ENCODE results near the gene CDH4. TPM values are rescaled to one million over a fixed set of nuclear protein-coding genes. Genes with fewer than 3 reads are reported as not detected.

CDH4 gene
- total RNA-seq, 1 experiment from 2014 or later = 5.3 TPM

GRCh38 chr20:61861858-61862257 lies 609.8 kb downstream of the CDH4 start (continued):
- TF ChIP-seq NR2C2 (CRISPR knock-in tag; IDR thresholded peaks at IDR 0.05) (no peak), TEAD4 (CRISPR knock-in tag; IDR thresholded peaks at IDR 0.05) (no peak), GTF2I (CRISPR knock-in tag; conservative IDR thresholded peaks at IDR 0.05) (no peak), ATF2 (CRISPR knock-in tag; IDR thresholded peaks at IDR 0.05; ENCODE audit: borderline replicate concordance, low read depth) (no peak), ZNF396 (CRISPR knock-in tag; IDR thresholded peaks at IDR 0.05; ENCODE audit: borderline replicate concordance) (no peak), OVOL2 (CRISPR knock-in tag; IDR thresholded peaks at IDR 0.05; ENCODE audit: borderline replicate concordance) (no peak)
- TF ChIP-seq, protein P1, sequence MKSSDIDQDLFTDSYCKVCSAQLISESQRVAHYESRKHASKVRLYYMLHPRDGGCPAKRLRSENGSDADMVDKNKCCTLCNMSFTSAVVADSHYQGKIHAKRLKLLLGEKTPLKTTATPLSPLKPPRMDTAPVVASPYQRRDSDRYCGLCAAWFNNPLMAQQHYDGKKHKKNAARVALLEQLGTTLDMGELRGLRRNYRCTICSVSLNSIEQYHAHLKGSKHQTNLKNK (CRISPR knock-in tag; IDR thresholded peaks at IDR 0.05) = no peak
- TF ChIP-seq, protein P2, sequence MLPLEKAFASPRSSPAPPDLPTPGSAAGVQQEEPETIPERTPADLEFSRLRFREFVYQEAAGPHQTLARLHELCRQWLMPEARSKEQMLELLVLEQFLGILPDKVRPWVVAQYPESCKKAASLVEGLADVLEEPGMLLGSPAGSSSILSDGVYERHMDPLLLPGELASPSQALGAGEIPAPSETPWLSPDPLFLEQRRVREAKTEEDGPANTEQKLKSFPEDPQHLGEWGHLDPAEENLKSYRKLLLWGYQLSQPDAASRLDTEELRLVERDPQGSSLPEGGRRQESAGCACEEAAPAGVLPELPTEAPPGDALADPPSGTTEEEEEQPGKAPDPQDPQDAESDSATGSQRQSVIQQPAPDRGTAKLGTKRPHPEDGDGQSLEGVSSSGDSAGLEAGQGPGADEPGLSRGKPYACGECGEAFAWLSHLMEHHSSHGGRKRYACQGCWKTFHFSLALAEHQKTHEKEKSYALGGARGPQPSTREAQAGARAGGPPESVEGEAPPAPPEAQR (CRISPR knock-in tag; IDR thresholded peaks at IDR 0.05) = no peak

- no peaks in the 10 kb centered on the region for H3K36me3 Mint-ChIP-seq
- H3K9me3 Mint-ChIP-seq = peaks cover 8% of the 10 kb centered on the region
- POLR2A ChIA-PET = no interaction called here
- no peak for TF ChIP-seq TEAD1 (CRISPR knock-in tag; IDR thresholded peaks at IDR 0.05)
- TF ChIP-seq NR3C1 (CRISPR knock-in tag; conservative IDR thresholded peaks at IDR 0.05; ENCODE audit: low read depth) = no peak
- no peak for TF ChIP-seq NFYB (CRISPR knock-in tag; conservative IDR thresholded peaks at IDR 0.05; ENCODE audit: low read depth)
- TF ChIP-seq MYBL2 (CRISPR knock-in tag; IDR thresholded peaks at IDR 0.05) = no peak
- TF ChIP-seq ZNF532 (CRISPR knock-in tag; IDR thresholded peaks at IDR 0.05; ENCODE audit: borderline replicate concordance) = no peak
- TF ChIP-seq IRF2 (CRISPR knock-in tag; IDR thresholded peaks at IDR 0.05; ENCODE audit: borderline replicate concordance, low read depth) = no peak
- TF ChIP-seq TP53 (CRISPR knock-in tag; IDR thresholded peaks at IDR 0.05) = no peak
- no peak for TF ChIP-seq GRHL2 (CRISPR knock-in tag; IDR thresholded peaks at IDR 0.05; ENCODE audit: insufficient replicate concordance, severe bottlenecking)
- TF ChIP-seq, protein P3, sequence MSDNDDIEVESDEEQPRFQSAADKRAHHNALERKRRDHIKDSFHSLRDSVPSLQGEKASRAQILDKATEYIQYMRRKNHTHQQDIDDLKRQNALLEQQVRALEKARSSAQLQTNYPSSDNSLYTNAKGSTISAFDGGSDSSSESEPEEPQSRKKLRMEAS (CRISPR knock-in tag; IDR thresholded peaks at IDR 0.05) = no peak
- TF ChIP-seq, protein P4, sequence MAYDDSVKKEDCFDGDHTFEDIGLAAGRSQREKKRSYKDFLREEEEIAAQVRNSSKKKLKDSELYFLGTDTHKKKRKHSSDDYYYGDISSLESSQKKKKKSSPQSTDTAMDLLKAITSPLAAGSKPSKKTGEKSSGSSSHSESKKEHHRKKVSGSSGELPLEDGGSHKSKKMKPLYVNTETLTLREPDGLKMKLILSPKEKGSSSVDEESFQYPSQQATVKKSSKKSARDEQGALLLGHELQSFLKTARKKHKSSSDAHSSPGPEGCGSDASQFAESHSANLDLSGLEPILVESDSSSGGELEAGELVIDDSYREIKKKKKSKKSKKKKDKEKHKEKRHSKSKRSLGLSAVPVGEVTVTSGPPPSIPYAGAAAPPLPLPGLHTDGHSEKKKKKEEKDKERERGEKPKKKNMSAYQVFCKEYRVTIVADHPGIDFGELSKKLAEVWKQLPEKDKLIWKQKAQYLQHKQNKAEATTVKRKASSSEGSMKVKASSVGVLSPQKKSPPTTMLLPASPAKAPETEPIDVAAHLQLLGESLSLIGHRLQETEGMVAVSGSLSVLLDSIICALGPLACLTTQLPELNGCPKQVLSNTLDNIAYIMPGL (CRISPR knock-in tag; IDR thresholded peaks at IDR 0.05) = no peak
- TF ChIP-seq SMAD4 (CRISPR knock-in tag; IDR thresholded peaks at IDR 0.05) = no peak
- H3K4me3 Mint-ChIP-seq = no peak overlapping the region
- no peaks in the 10 kb centered on the region for H3K4me1 Mint-ChIP-seq
- DNase-seq (ENCODE audit: low spot score) = no peak
- ATAC-seq = no peak
- peaks cover 20% of the 10 kb centered on the region for H3K27me3 Mint-ChIP-seq (ENCODE audit: low read depth)
- H3K27ac Mint-ChIP-seq = no peak overlapping the region
- CTCF ChIA-PET = no interaction called here
These were observed 610.8 kb downstream of the CDH4 start for GRCh38 chr20:61862881-61863280.
